Prostate gland (tissue), 2 donors: ENCODE measurements around the gene NINJ2.

Experiments
- POLR2A ChIP-seq: fragments of 450-650 bp; IDR thresholded peaks from one replicate; pipeline ENCODE4 v1.6.1; 2016; ENCODE audit warnings: antibody characterized with exemption, mild to moderate bottlenecking
- TF ChIP-seq, protein P1 (sequence below), 4 experiments: fragments of 200-600 bp in 2 of 4; fragments of 450-650 bp in 2 of 4; sonication (generic) in 2 of 4; IDR thresholded peaks; 1 replicate in 3 of 4; 2 replicates in 1 of 4; pipeline ENCODE4 v1.5.1; 2016 to 2019; ENCODE audit warnings: antibody characterized with exemption in 4 of 4, mild to moderate bottlenecking in 2 of 4, moderate library complexity in 2 of 4

- no peak for TF ChIP-seq POLR2A
- TF ChIP-seq, protein P1, sequence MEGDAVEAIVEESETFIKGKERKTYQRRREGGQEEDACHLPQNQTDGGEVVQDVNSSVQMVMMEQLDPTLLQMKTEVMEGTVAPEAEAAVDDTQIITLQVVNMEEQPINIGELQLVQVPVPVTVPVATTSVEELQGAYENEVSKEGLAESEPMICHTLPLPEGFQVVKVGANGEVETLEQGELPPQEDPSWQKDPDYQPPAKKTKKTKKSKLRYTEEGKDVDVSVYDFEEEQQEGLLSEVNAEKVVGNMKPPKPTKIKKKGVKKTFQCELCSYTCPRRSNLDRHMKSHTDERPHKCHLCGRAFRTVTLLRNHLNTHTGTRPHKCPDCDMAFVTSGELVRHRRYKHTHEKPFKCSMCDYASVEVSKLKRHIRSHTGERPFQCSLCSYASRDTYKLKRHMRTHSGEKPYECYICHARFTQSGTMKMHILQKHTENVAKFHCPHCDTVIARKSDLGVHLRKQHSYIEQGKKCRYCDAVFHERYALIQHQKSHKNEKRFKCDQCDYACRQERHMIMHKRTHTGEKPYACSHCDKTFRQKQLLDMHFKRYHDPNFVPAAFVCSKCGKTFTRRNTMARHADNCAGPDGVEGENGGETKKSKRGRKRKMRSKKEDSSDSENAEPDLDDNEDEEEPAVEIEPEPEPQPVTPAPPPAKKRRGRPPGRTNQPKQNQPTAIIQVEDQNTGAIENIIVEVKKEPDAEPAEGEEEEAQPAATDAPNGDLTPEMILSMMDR (IDR thresholded peaks at IDR 0.05): no peak
Observed at GRCh38 chr12:608921-609320, 54.3 kb downstream of the NINJ2 start.
